Measurements from ENCODE around the gene UNG. TPM values are rescaled to one million over a fixed set of nuclear protein-coding genes. Genes with fewer than 3 reads are reported as not detected.

The UNG gene
- total and polyA plus RNA-seq, 2 of the 4 experiments (the other 2 are of a cell fraction): 13.3 to 16.0 TPM

DNA sequence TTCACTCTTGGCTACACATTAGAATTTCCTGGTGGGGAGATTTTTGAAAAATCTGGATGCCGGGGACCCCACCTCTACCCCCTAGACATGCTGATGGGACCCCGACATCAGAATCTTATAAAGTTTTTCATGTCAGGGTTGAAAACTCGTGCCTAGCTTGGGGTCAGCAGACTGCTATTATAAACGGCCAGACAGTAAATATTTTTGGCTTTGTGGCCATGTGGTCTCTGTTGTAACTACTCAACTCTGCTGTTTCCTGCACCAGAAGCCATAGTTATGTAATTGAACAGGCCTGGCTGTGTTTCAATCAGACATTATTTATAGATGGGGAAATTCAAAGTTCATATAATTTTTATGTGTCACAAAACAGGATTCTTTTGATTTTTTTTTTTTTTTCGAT, 60.6 kb downstream of the UNG start:
- no CpG with 5 or more reads among the region's 5 CpGs for WGBS, 2 experiments (ENCODE audit: extremely low coverage in 2 of 2, insufficient read length in 1 of 2)
- dilution Hi-C loops (cut with HindIII; ENCODE audit: low sequenced_read_pairs, unreplicated experiment): no loop called here

More for the DNA sequence above, 60.6 kb downstream of the UNG start:
- no peak overlapping the region for H3K4ac ChIP-seq (ENCODE audit: low read depth, low read length)
- H3K4me1 ChIP-seq (ENCODE audit: control insufficient read depth, insufficient read depth, low read length): 0 out of 2 replicates have a peak, but pooled peaks cover 2% of the 10 kb centered on the region
- H3K18ac ChIP-seq (ENCODE audit: low read depth, low read length): no peak overlapping the region
- intact Hi-C loops (cut with micrococcal nuclease): no loop called here
- H3K27me3 ChIP-seq (ENCODE audit: control insufficient read depth, insufficient read depth, low read length): no peaks in the 10 kb centered on the region
- no peak overlapping the region for H2AK5ac ChIP-seq (ENCODE audit: low read depth, low read length)
- 0 out of 4 replicates have a peak, but pooled peaks cover 0 to 6% of the 10 kb centered on the region in 2 experiments for H3K79me1 ChIP-seq (ENCODE audit: low read depth in 1 of 2, low read length in 2 of 2)
- no peak overlapping the region for H4K5ac ChIP-seq (ENCODE audit: low read depth, low read length)
- 0 out of 2 replicates have a peak, but pooled peaks cover 2% of the 10 kb centered on the region for H3K9me1 ChIP-seq (ENCODE audit: insufficient read depth, low read length)
- H2BK5ac ChIP-seq (ENCODE audit: low read depth, low read length, poor library complexity, severe bottlenecking): no peak overlapping the region
- TF ChIP-seq FOS (IDR thresholded peaks at IDR 0.05; ENCODE audit: low read depth, low read length) (no peak), RAD21 (IDR thresholded peaks at IDR 0.05; ENCODE audit: low read length) (no peak), RFX5 (IDR thresholded peaks at IDR 0.05; ENCODE audit: low read depth, low read length) (no peak), SMC3 (IDR thresholded peaks at IDR 0.05; ENCODE audit: low read depth, low read length) (no peak), ELK1 (IDR thresholded peaks at IDR 0.05; ENCODE audit: borderline replicate concordance, low read depth, low read length) (no peak), NFE2L2 (IDR thresholded peaks at IDR 0.05; ENCODE audit: low read depth, low read length) (no peak), MAZ (IDR thresholded peaks at IDR 0.05; ENCODE audit: borderline replicate concordance, low read depth, low read length) (no peak), MAFK (IDR thresholded peaks at IDR 0.05; ENCODE audit: low read depth, low read length) (no peak), BHLHE40 (IDR thresholded peaks at IDR 0.05; ENCODE audit: low read depth, low read length) (no peak), RCOR1 (IDR thresholded peaks at IDR 0.05; ENCODE audit: insufficient replicate concordance, low read length) (no peak), CHD1 (IDR thresholded peaks at IDR 0.05; ENCODE audit: low read depth, low read length) (no peak), CEBPB (IDR thresholded peaks at IDR 0.05; ENCODE audit: low read depth, low read length) (no peak), MXI1 (IDR thresholded peaks at IDR 0.05; ENCODE audit: borderline replicate concordance, low read depth, low read length) (no peak), POLR2A (IDR thresholded peaks at IDR 0.05; ENCODE audit: low read depth, low read length) (no peak)
- TF ChIP-seq, protein P1, sequence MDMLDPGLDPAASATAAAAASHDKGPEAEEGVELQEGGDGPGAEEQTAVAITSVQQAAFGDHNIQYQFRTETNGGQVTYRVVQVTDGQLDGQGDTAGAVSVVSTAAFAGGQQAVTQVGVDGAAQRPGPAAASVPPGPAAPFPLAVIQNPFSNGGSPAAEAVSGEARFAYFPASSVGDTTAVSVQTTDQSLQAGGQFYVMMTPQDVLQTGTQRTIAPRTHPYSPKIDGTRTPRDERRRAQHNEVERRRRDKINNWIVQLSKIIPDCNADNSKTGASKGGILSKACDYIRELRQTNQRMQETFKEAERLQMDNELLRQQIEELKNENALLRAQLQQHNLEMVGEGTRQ (IDR thresholded peaks at IDR 0.05; ENCODE audit: low read depth, low read length): no peak
- TF ChIP-seq, protein P2, sequence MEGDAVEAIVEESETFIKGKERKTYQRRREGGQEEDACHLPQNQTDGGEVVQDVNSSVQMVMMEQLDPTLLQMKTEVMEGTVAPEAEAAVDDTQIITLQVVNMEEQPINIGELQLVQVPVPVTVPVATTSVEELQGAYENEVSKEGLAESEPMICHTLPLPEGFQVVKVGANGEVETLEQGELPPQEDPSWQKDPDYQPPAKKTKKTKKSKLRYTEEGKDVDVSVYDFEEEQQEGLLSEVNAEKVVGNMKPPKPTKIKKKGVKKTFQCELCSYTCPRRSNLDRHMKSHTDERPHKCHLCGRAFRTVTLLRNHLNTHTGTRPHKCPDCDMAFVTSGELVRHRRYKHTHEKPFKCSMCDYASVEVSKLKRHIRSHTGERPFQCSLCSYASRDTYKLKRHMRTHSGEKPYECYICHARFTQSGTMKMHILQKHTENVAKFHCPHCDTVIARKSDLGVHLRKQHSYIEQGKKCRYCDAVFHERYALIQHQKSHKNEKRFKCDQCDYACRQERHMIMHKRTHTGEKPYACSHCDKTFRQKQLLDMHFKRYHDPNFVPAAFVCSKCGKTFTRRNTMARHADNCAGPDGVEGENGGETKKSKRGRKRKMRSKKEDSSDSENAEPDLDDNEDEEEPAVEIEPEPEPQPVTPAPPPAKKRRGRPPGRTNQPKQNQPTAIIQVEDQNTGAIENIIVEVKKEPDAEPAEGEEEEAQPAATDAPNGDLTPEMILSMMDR (conservative IDR thresholded peaks at IDR 0.05; ENCODE audit: low read depth, low read length): no peak
- in situ Hi-C loops (cut with MboI; ENCODE audit: low sequenced_read_pairs): no loop called here
- H3K27ac ChIP-seq (ENCODE audit: insufficient read depth, low read length): no peak overlapping the region
- no peaks in the 10 kb centered on the region for H3K36me3 ChIP-seq (ENCODE audit: control insufficient read depth, insufficient read depth, low read length)
- no peaks in the 10 kb centered on the region for H4K20me1 ChIP-seq (ENCODE audit: insufficient read depth, low read length)
- H3K14ac ChIP-seq (replicated peaks; ENCODE audit: low read depth, low read length): no peak overlapping the region
- ATAC-seq (ENCODE audit: low read depth) (no peak), DNase-seq (no peak)
- H3K23ac ChIP-seq (ENCODE audit: low read depth, low read length): no peak overlapping the region
- no peak overlapping the region for H3K4me3 ChIP-seq (ENCODE audit: insufficient read depth, low read depth, low read length)
- POLR2A ChIA-PET (ENCODE audit: unreplicated experiment): no interaction called here
- no peak overlapping the region for H3K56ac ChIP-seq (ENCODE audit: extremely low read depth, insufficient read depth, low read length)
- no peak overlapping the region for H3K4me2 ChIP-seq (ENCODE audit: low read depth, low read length)
- H2AFZ ChIP-seq (replicated peaks; ENCODE audit: low read length, poor library complexity): no peak overlapping the region
- H3K9ac ChIP-seq (ENCODE audit: low read depth, low read length): no peak overlapping the region
- H4K8ac ChIP-seq (ENCODE audit: low read depth in 2 of 2, low read length in 2 of 2): no peak overlapping the region
- H2BK15ac ChIP-seq (ENCODE audit: low read depth, low read length): no peak overlapping the region
- BruUV-seq (replicated peaks): no TSS peak
- H2AK9ac ChIP-seq (replicated peaks; ENCODE audit: low read depth, low read length, poor library complexity): no peak overlapping the region
- H4K91ac ChIP-seq (ENCODE audit: insufficient read depth, low read depth, low read length): no peak overlapping the region
- CTCF ChIA-PET: no interaction called here
- H2BK120ac ChIP-seq (ENCODE audit: low read depth, low read length): no peak overlapping the region
- H2BK20ac ChIP-seq (ENCODE audit: low read depth, low read length): no peak overlapping the region
- no peaks in the 10 kb centered on the region for H3K9me3 ChIP-seq (ENCODE audit: control insufficient read depth, insufficient read depth, low read length)
